H1 (cell line): ENCODE results near the gene SLC38A10. TPM values are rescaled to one million over a fixed set of nuclear protein-coding genes. Genes with fewer than 3 reads are reported as not detected.

Experiments used
- BCL11A ChIP-seq, 2 experiments: IDR thresholded peaks; one replicate each; pipeline ENCODE4 v1.6.1; 2011; ENCODE audit warnings: low read depth in 2 of 2, low read length in 2 of 2, mild to moderate bottlenecking in 2 of 2
- FOSL1 ChIP-seq: IDR thresholded peaks from 2 replicates; pipeline ENCODE4 v1.6.1; 2011; ENCODE audit warnings: mild to moderate bottlenecking, low read depth, low read length, moderate library complexity; ENCODE audit not compliant: insufficient read depth
- KDM1A ChIP-seq: fragments of 200-600, 300-600 bp; sonication (generic); IDR thresholded peaks from 2 replicates; pipeline ENCODE4 v1.7.1; 2016; ENCODE audit warnings: mild to moderate bottlenecking, low read length, borderline replicate concordance
- PHF8 ChIP-seq: fragments of 200-600 bp; sonication (generic); conservative IDR thresholded peaks from 2 replicates; pipeline ENCODE4 v1.7.1; 2012; ENCODE audit warnings: low read depth, mild to moderate bottlenecking, inconsistent platforms, low read length, moderate library complexity
- POLR2AphosphoS5 ChIP-seq: IDR thresholded peaks from 2 replicates; pipeline ENCODE4 v1.6.1; 2011; ENCODE audit warnings: low read depth, low read length
- POU5F1 ChIP-seq: IDR thresholded peaks from 2 replicates; pipeline ENCODE4 v1.6.1; 2011; ENCODE audit warnings: low read depth, mild to moderate bottlenecking, low read length, moderate library complexity
- SUZ12 ChIP-seq: fragments of 200-600 bp; sonication (generic); IDR thresholded peaks from 2 replicates; pipeline ENCODE4 v1.6.1; 2012; ENCODE audit warnings: mild to moderate bottlenecking, inconsistent platforms, low read length, moderate library complexity, mixed read lengths
- TAF1 ChIP-seq: IDR thresholded peaks from 2 replicates; pipeline ENCODE4 v1.6.1; 2011; ENCODE audit warnings: mild to moderate bottlenecking, low read depth, low read length
- TBP ChIP-seq: IDR thresholded peaks from 2 replicates; pipeline ENCODE4 v1.6.1; 2011; ENCODE audit warnings: low read depth, low read length, improper control_type of control experiment
- polyA plus RNA-seq, 7 experiments: library from polyadenylated mRNA; depleted of rRNA in 3 of 7; stranded (reverse) in 5 of 7; unstranded in 2 of 7; fragments of >200 nt in 5 of 7; fragments of 200-250 nt in 2 of 7; gene quantifications; 1 replicate in 5 of 7; 2 replicates in 1 of 7; 4 replicates in 1 of 7; pipeline versions ENCODE4 v1.2.1 to v1.2.3, GENCODE V29; 2011 to 2013; ENCODE audit warnings: missing spikeins in 2 of 7, mixed read lengths in 2 of 7
- total RNA-seq: library from RNA; stranded (reverse); fragmentation: NEBNext Ultra II Directional; extraction: Animal tissue kit (Norgen Biotek cat#: 25700); gene quantifications from 2 replicates; pipeline ENCODE4 v1.2.1, GENCODE V29; 2021

SLC38A10 gene
- total and polyA plus RNA-seq, 2 of the 8 experiments (the other 6 are each of a cell fraction or from before 2014, with no cell fraction given) = 26.4 to 41.0 TPM

DNA sequence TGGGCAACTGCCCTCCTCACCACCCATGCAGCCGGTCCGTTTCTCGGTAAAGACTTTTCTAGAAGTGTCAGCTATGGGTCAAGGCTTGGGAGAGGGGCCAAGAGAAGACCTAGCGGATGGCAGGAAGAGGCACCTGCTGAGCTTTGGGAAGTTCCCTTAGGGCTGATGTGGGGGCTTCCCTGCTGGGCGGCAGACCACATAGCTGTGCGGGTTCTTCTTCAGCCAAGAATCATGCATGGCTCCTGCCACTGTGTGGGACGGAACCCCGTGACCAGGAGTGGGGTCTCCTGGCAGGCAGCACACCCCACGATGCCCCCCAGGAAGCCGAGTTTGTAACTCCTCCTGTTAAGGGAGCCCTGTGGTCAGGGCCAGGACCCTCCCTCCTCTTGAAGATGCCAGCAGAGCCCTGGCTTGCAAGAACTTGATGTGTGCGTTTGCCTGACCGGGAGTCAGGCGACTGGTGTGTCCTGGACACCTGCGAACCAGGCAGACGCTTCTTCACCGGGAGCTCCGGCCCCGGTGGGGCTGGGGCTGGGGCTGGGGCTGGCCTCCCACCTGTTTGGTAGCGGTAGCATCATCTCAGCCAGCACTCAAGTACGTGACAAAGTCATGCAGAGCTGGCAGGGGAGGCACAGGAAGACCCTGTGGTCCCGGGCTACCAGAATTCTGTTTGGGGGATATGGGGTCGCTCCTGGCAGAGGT is 17.7 kb upstream of the SLC38A10 start (continued):
- TF ChIP-seq FOSL1 = no peak
- no peak for TF ChIP-seq KDM1A
- no peak for TF ChIP-seq PHF8
- TF ChIP-seq TAF1 = no peak
- TF ChIP-seq BCL11A (IDR thresholded peaks at IDR 0.05; ENCODE audit: low read depth in 2 of 2, low read length in 2 of 2) = no peak
- TF ChIP-seq POLR2AphosphoS5 = no peak
- TF ChIP-seq POU5F1 = no peak
- TF ChIP-seq SUZ12 = no peak
- TF ChIP-seq TBP = no peak
